Occipital lobe (tissue), 2 donors: ENCODE results near the gene CACNA1C. TPM values are rescaled to one million over a fixed set of nuclear protein-coding genes. Genes with fewer than 3 reads are reported as not detected.

Source experiments
- DNase-seq: peaks from one replicate; lab custom pipeline; 2025; lab: John Stamatoyannopoulos, UW
- total RNA-seq: library from RNA; depleted of rRNA; stranded (reverse); fragments of >200 nt; gene quantifications from one replicate; pipeline ENCODE4 v1.2.3, GENCODE V29; 2014

CACNA1C gene
- total RNA-seq, 1 donor from 2014 or later = 21.4 TPM

GRCh38 chr12:2194571-2194970 lies 141.8 kb downstream of the CACNA1C start:
- DNase-seq = no peak

- DNase-seq = no peak
Observed at GRCh38 chr12:2195085-2195484, 142.3 kb downstream of the CACNA1C start.

GRCh38 chr12:2198005-2198501 lies 145.3 kb downstream of the CACNA1C start:
- DNase-seq = peak; percentile 45

- no peak for DNase-seq
Observed at GRCh38 chr12:2198542-2198941, 145.8 kb downstream of the CACNA1C start.

- DNase-seq = no peak
Observed at GRCh38 chr12:2205996-2206395, 153.2 kb downstream of the CACNA1C start.

- DNase-seq = no peak
Observed at GRCh38 chr12:2208837-2209635, 156.2 kb downstream of the CACNA1C start.

GRCh38 chr12:2211119-2211518 lies 158.3 kb downstream of the CACNA1C start:
- no peak for DNase-seq

GRCh38 chr12:2212537-2212936 lies 159.8 kb downstream of the CACNA1C start:
- DNase-seq = no peak

- DNase-seq = peak; percentile 53
Observed at GRCh38 chr12:2212971-2213869, 160.4 kb downstream of the CACNA1C start.

- DNase-seq = no peak
Observed at GRCh38 chr12:2214411-2214810, 161.6 kb downstream of the CACNA1C start.

GRCh38 chr12:2215709-2216560 lies 163.1 kb downstream of the CACNA1C start:
- DNase-seq = no peak

- DNase-seq = no peak
Observed at GRCh38 chr12:2218706-2219105, 165.9 kb downstream of the CACNA1C start.

GRCh38 chr12:2221030-2221621 lies 168.3 kb downstream of the CACNA1C start:
- DNase-seq = no peak

GRCh38 chr12:2222691-2223090 lies 169.9 kb downstream of the CACNA1C start:
- no peak for DNase-seq

GRCh38 chr12:2224961-2225360 lies 172.2 kb downstream of the CACNA1C start:
- DNase-seq = no peak

GRCh38 chr12:2225696-2226095 lies 172.9 kb downstream of the CACNA1C start:
- DNase-seq = no peak

- no peak for DNase-seq
Observed at GRCh38 chr12:2226641-2227040, 173.9 kb downstream of the CACNA1C start.

GRCh38 chr12:2227360-2227759 lies 174.6 kb downstream of the CACNA1C start:
- DNase-seq = no peak

GRCh38 chr12:2228535-2228934 lies 175.7 kb downstream of the CACNA1C start:
- DNase-seq = no peak

- no peak for DNase-seq
Observed at GRCh38 chr12:2229661-2230539, 177.1 kb downstream of the CACNA1C start.
